HepG2 (cell line): ENCODE measurements around the gene ZC3H8. TPM values are rescaled to one million over a fixed set of nuclear protein-coding genes. Genes with fewer than 3 reads are reported as not detected.

Experiments
- CC2D1A ChIP-seq: sonication (generic); formaldehyde crosslinking; IDR thresholded peaks from 2 replicates; pipeline ENCODE4 v1.8.1; 2023; ENCODE audit warnings: mild to moderate bottlenecking, missing genetic modification reagents
- FIP1L1 ChIP-seq: fragments of 200-400 bp; formaldehyde crosslinking; IDR thresholded peaks from 2 replicates; pipeline ENCODE4 v1.6.1; 2018; ENCODE audit warnings: low read depth, mild to moderate bottlenecking, low read length, moderate library complexity, borderline replicate concordance; ENCODE audit not compliant: insufficient read depth
- NR3C1 ChIP-seq: sonication (generic); formaldehyde crosslinking; IDR thresholded peaks from 2 replicates; pipeline ENCODE4 v1.4.0; 2020; ENCODE audit warnings: missing genetic modification reagents
- RXRA ChIP-seq: sonication (generic); formaldehyde crosslinking; IDR thresholded peaks from 2 replicates; pipeline ENCODE4 v1.5.1; 2020; ENCODE audit warnings: missing genetic modification reagents
- SIN3A ChIP-seq: IDR thresholded peaks from 2 replicates; pipeline ENCODE4 v1.6.1; 2011; ENCODE audit warnings: low read depth, mild to moderate bottlenecking, control low read depth, low read length, borderline replicate concordance
- STAT5B ChIP-seq: sonication (generic); formaldehyde crosslinking; IDR thresholded peaks from 2 replicates; pipeline ENCODE4 v1.4.0; 2020; ENCODE audit warnings: missing genetic modification reagents
- TCF7L2 ChIP-seq: IDR thresholded peaks from 2 replicates; pipeline ENCODE4 v1.6.1; 2011; ENCODE audit warnings: mild to moderate bottlenecking, low read depth, low read length, moderate library complexity
- WIZ ChIP-seq: sonication (generic); formaldehyde crosslinking; IDR thresholded peaks from 2 replicates; pipeline ENCODE4 v1.5.1; 2020; ENCODE audit warnings: mild to moderate bottlenecking, missing genetic modification reagents
- ZBTB7B ChIP-seq: sonication (generic); formaldehyde crosslinking; IDR thresholded peaks from 2 replicates; pipeline ENCODE4 v1.4.0; 2020; ENCODE audit warnings: missing genetic modification reagents
- ZIK1 ChIP-seq: sonication (generic); formaldehyde crosslinking; IDR thresholded peaks from 2 replicates; pipeline ENCODE4 v1.5.0; 2020; ENCODE audit warnings: mild to moderate bottlenecking, low read depth, missing genetic modification reagents, borderline replicate concordance
- ZNF501 ChIP-seq: sonication (generic); formaldehyde crosslinking; IDR thresholded peaks from 2 replicates; pipeline ENCODE4 v1.5.1; 2020; ENCODE audit warnings: mild to moderate bottlenecking, moderate library complexity, missing genetic modification reagents
- ZNF773 ChIP-seq: sonication (generic); formaldehyde crosslinking; IDR thresholded peaks from 2 replicates; pipeline ENCODE4 v1.4.0; 2020; ENCODE audit warnings: missing genetic modification reagents, borderline replicate concordance
- ZNF879 ChIP-seq: sonication (generic); formaldehyde crosslinking; IDR thresholded peaks from 2 replicates; pipeline ENCODE4 v1.8.1; 2023; ENCODE audit warnings: missing genetic modification reagents
- polyA plus RNA-seq, 8 experiments: library from polyadenylated mRNA; depleted of rRNA in 3 of 8; stranded (reverse) in 7 of 8; unstranded in 1 of 8; fragments of >200 nt; fragmentation: Illumina TruSeq in 4 of 8; extraction: Trizol in 4 of 8; gene quantifications; 2 replicates each; pipeline versions ENCODE4 v1.2.1 to v1.2.3, GENCODE V29; 2011 to 2016; ENCODE audit warnings: low read depth in 4 of 8, missing spikeins in 1 of 8, mixed read lengths in 1 of 8; ENCODE audit not compliant: insufficient read depth in 1 of 8
- total RNA-seq, 5 experiments: library from RNA; depleted of rRNA; stranded (reverse); fragments of >200 nt; fragmentation: Illumina TruSeq; extraction: Trizol; gene quantifications; 2 replicates each; pipeline ENCODE4 v1.2.3, GENCODE V29; 2016; ENCODE audit warnings: low read depth in 1 of 5
- TF ChIP-seq, protein P1 (sequence below): sonication (generic); formaldehyde crosslinking; IDR thresholded peaks from 2 replicates; pipeline ENCODE4 v1.4.0; 2020; ENCODE audit warnings: mild to moderate bottlenecking, missing genetic modification reagents
- TF ChIP-seq, protein P2 (sequence below): sonication (generic); formaldehyde crosslinking; IDR thresholded peaks from 2 replicates; pipeline ENCODE4 v1.5.0; 2020; ENCODE audit warnings: missing genetic modification reagents
- TF ChIP-seq, protein P3 (sequence below): sonication (generic); formaldehyde crosslinking; IDR thresholded peaks from 2 replicates; pipeline ENCODE4 v1.4.0; 2020; ENCODE audit warnings: missing genetic modification reagents, mild to moderate bottlenecking, borderline replicate concordance
- TF ChIP-seq, protein P4 (sequence below): sonication (generic); formaldehyde crosslinking; IDR thresholded peaks from 2 replicates; pipeline ENCODE4 v1.5.1; 2020; ENCODE audit warnings: missing genetic modification reagents, mild to moderate bottlenecking, borderline replicate concordance
- TF ChIP-seq, protein P5 (sequence below): IDR thresholded peaks from 2 replicates; pipeline ENCODE4 v1.6.1; 2012; ENCODE audit warnings: low read depth, low read length, improper control_type of control experiment

Gene ZC3H8
- total and polyA plus RNA-seq, 2 of the 13 experiments (the other 11 are each of a cell fraction or from before 2014, with no cell fraction given) = 4.5 to 17.0 TPM

DNA sequence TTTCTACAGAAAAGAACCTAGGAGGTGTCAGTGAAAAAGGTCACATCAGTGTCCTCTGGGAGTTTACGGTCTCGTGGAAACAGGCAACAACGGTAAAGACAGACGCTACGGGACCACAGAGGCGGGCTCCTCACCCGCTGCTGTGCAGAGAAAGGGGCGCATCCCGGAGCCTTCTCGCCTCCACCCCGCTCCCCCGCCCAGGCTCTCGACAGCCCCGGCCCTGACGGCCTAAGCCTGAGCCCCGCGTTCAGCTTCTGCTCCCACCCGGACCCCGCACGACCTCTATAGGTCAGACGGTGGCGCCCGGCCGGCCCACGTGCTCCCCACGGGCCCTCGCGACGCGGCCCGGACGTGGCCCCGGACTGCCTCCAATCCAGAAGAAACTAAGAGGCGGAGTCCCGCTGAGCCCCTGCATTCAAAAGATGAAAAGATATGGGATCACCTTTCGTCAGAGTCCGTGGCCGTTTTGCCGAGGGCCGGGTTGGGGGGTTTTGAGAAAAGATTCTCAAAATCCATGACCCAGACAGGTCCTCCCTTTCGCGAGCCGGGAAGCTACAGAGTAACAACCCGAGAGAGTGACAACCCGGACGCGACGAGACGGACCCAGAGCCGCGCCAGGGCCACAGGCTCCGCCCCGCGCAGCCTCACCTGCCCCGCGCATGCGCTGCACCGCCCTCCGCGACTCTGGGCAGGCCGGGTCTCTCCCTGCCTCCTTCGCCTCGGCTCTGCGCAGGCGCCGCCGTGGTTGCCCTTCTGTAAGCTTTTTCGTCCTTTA is at the start of gene ZC3H8 (continued):
- TF ChIP-seq, protein P1, sequence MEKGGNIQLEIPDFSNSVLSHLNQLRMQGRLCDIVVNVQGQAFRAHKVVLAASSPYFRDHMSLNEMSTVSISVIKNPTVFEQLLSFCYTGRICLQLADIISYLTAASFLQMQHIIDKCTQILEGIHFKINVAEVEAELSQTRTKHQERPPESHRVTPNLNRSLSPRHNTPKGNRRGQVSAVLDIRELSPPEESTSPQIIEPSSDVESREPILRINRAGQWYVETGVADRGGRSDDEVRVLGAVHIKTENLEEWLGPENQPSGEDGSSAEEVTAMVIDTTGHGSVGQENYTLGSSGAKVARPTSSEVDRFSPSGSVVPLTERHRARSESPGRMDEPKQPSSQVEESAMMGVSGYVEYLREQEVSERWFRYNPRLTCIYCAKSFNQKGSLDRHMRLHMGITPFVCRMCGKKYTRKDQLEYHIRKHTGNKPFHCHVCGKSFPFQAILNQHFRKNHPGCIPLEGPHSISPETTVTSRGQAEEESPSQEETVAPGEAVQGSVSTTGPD = no peak
- TF ChIP-seq, protein P2, sequence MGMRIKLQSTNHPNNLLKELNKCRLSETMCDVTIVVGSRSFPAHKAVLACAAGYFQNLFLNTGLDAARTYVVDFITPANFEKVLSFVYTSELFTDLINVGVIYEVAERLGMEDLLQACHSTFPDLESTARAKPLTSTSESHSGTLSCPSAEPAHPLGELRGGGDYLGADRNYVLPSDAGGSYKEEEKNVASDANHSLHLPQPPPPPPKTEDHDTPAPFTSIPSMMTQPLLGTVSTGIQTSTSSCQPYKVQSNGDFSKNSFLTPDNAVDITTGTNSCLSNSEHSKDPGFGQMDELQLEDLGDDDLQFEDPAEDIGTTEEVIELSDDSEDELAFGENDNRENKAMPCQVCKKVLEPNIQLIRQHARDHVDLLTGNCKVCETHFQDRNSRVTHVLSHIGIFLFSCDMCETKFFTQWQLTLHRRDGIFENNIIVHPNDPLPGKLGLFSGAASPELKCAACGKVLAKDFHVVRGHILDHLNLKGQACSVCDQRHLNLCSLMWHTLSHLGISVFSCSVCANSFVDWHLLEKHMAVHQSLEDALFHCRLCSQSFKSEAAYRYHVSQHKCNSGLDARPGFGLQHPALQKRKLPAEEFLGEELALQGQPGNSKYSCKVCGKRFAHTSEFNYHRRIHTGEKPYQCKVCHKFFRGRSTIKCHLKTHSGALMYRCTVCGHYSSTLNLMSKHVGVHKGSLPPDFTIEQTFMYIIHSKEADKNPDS (CRISPR knock-in tag) = 0 out of 2 replicates have a peak, but pooled peaks have one; percentile 79
- TF ChIP-seq FIP1L1 = no peak
- TF ChIP-seq ZIK1 (CRISPR knock-in tag) = peak; percentile 96
- TF ChIP-seq, protein P3, sequence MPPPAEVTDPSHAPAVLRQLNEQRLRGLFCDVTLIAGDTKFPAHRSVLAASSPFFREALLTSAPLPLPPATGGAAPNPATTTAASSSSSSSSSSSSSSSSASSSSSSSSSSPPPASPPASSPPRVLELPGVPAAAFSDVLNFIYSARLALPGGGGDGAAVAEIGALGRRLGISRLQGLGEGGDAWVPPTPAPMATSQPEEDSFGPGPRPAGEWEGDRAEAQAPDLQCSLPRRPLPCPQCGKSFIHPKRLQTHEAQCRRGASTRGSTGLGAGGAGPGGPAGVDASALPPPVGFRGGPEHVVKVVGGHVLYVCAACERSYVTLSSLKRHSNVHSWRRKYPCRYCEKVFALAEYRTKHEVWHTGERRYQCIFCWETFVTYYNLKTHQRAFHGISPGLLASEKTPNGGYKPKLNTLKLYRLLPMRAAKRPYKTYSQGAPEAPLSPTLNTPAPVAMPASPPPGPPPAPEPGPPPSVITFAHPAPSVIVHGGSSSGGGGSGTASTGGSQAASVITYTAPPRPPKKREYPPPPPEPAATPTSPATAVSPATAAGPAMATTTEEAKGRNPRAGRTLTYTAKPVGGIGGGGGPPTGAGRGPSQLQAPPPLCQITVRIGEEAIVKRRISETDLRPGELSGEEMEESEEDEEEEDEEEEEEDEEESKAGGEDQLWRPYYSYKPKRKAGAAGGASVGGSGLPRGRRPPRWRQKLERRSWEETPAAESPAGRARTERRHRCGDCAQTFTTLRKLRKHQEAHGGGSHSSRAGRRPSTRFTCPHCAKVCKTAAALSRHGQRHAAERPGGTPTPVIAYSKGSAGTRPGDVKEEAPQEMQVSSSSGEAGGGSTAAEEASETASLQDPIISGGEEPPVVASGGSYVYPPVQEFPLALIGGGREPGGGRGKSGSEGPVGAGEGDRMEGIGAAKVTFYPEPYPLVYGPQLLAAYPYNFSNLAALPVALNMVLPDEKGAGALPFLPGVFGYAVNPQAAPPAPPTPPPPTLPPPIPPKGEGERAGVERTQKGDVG (CRISPR knock-in tag) = no peak; the same call in 1 of the 2 replicates
- peak; percentile 48; the same call in 1 of the 2 replicates for TF ChIP-seq ZNF773
- TF ChIP-seq CC2D1A = no peak; the same call in 1 of the 2 replicates
- no peak for TF ChIP-seq NR3C1 (CRISPR knock-in tag)
- peak; percentile 97; the same call in 1 of the 2 replicates for TF ChIP-seq ZNF501 (CRISPR knock-in tag)
- no peak for TF ChIP-seq TCF7L2
- no peak for TF ChIP-seq ZNF879
- peak; percentile 76 for TF ChIP-seq RXRA
- peak; percentile 92 for TF ChIP-seq SIN3A
- TF ChIP-seq, protein P4, sequence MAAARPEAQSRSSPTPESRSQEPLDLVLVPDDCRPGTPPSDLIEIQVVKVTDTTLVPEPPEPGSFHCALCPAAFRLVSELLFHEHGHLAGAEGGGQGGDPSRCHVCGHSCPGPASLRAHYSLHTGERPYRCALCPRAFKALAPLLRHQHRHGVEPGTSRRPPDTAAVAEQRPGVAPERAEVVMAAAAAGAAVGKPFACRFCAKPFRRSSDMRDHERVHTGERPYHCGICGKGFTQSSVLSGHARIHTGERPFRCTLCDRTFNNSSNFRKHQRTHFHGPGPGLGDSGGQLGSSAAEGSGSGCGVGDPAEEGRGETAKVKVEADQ (CRISPR knock-in tag) = peak; percentile 54; the same call in 1 of the 2 replicates
- no peak for TF ChIP-seq STAT5B
- TF ChIP-seq ZBTB7B (CRISPR knock-in tag) = peak; percentile 68
- no peak for TF ChIP-seq WIZ (CRISPR knock-in tag)
- TF ChIP-seq, protein P5, sequence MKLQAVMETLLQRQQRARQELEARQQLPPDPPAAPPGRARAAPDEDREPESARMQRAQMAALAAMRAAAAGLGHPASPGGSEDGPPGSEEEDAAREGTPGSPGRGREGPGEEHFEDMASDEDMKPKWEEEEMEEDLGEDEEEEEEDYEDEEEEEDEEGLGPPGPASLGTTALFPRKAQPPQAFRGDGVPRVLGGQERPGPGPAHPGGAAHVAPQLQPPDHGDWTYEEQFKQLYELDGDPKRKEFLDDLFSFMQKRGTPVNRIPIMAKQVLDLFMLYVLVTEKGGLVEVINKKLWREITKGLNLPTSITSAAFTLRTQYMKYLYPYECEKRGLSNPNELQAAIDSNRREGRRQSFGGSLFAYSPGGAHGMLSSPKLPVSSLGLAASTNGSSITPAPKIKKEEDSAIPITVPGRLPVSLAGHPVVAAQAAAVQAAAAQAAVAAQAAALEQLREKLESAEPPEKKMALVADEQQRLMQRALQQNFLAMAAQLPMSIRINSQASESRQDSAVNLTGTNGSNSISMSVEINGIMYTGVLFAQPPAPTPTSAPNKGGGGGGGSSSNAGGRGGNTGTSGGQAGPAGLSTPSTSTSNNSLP = no peak
